ENCODE measurements around the gene PIGU. TPM values are rescaled to one million over a fixed set of nuclear protein-coding genes. Genes with fewer than 3 reads are reported as not detected.

The PIGU gene
- total and polyA plus RNA-seq, 2 of the 13 experiments (the other 11 are each of a cell fraction or from before 2014, with no cell fraction given) = 45.5 to 231 TPM

DNA sequence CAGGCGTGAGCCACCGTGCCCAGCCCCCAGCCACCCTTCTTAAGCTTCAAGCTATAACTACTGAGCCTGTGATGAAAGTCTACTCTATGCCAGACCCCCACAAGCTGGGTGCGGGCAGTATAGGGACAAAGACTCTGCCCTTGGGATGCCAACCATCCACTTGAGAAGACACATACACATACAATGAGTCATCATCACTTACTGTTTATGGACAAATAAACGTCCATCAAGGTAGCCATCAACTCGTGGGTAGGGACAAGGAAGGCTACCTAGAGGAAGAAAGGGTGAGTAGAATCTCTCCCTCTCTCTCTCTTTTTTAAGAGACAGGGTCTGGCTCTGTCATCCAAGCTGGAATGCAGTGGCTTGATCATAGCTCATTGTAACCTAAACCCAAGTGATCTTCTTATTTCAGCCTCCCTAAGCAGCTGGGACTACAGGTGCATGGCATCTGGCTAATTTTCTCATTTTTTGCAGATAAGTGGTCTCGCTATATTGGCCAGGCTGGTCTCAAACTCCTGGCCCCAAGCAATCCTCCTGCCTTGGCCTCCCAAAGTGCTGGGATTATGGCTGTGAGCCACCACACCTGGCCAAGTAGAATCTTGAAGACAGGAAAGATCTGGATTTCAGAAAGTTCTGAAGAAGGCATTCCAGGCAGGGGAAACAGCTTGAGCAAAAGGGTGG is 24.7 kb upstream of the PIGU start (continued):
- no peak for TF ChIP-seq ZNF672 (CRISPR knock-in tag; IDR thresholded peaks at IDR 0.05)
- no peak for TF ChIP-seq ZNF510 (CRISPR knock-in tag; IDR thresholded peaks at IDR 0.05; ENCODE audit: low read depth)
- no peak for TF ChIP-seq DNMT1 (CRISPR knock-in tag; IDR thresholded peaks at IDR 0.05)
- no peak for TF ChIP-seq ZFY (CRISPR knock-in tag; IDR thresholded peaks at IDR 0.05)
- TF ChIP-seq SETDB1 (CRISPR knock-in tag; IDR thresholded peaks at IDR 0.05; ENCODE audit: borderline replicate concordance) = 0 out of 2 replicates have a peak, but pooled peaks have one; percentile 48
- TF ChIP-seq HNF4A (CRISPR knock-in tag; IDR thresholded peaks at IDR 0.05) = no peak
- TF ChIP-seq, protein P1, sequence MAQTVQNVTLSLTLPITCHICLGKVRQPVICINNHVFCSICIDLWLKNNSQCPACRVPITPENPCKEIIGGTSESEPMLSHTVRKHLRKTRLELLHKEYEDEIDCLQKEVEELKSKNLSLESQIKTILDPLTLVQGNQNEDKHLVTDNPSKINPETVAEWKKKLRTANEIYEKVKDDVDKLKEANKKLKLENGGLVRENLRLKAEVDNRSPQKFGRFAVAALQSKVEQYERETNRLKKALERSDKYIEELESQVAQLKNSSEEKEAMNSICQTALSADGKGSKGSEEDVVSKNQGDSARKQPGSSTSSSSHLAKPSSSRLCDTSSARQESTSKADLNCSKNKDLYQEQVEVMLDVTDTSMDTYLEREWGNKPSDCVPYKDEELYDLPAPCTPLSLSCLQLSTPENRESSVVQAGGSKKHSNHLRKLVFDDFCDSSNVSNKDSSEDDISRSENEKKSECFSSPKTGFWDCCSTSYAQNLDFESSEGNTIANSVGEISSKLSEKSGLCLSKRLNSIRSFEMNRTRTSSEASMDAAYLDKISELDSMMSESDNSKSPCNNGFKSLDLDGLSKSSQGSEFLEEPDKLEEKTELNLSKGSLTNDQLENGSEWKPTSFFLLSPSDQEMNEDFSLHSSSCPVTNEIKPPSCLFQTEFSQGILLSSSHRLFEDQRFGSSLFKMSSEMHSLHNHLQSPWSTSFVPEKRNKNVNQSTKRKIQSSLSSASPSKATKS (CRISPR knock-in tag; IDR thresholded peaks at IDR 0.05) = no peak
- TF ChIP-seq ZNF543 (CRISPR knock-in tag; IDR thresholded peaks at IDR 0.05) = no peak
- TF ChIP-seq NONO (IDR thresholded peaks at IDR 0.05) = no peak
- no peak for TF ChIP-seq NONO (CRISPR knock-in tag; conservative IDR thresholded peaks at IDR 0.05)
- no peak for TF ChIP-seq HOXA5 (CRISPR knock-in tag; IDR thresholded peaks at IDR 0.05)
- TF ChIP-seq RFXANK (CRISPR knock-in tag; IDR thresholded peaks at IDR 0.05) = no peak
- no peak for TF ChIP-seq ZNF281 (CRISPR knock-in tag; IDR thresholded peaks at IDR 0.05; ENCODE audit: borderline replicate concordance)
- no peak for TF ChIP-seq ZZZ3 (CRISPR knock-in tag; IDR thresholded peaks at IDR 0.05; ENCODE audit: borderline replicate concordance)
- TF ChIP-seq ATF2 (CRISPR knock-in tag; IDR thresholded peaks at IDR 0.05) = no peak
- TF ChIP-seq TBP (CRISPR knock-in tag; IDR thresholded peaks at IDR 0.05) = no peak
- TF ChIP-seq, protein P2, sequence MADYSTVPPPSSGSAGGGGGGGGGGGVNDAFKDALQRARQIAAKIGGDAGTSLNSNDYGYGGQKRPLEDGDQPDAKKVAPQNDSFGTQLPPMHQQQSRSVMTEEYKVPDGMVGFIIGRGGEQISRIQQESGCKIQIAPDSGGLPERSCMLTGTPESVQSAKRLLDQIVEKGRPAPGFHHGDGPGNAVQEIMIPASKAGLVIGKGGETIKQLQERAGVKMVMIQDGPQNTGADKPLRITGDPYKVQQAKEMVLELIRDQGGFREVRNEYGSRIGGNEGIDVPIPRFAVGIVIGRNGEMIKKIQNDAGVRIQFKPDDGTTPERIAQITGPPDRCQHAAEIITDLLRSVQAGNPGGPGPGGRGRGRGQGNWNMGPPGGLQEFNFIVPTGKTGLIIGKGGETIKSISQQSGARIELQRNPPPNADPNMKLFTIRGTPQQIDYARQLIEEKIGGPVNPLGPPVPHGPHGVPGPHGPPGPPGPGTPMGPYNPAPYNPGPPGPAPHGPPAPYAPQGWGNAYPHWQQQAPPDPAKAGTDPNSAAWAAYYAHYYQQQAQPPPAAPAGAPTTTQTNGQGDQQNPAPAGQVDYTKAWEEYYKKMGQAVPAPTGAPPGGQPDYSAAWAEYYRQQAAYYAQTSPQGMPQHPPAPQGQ (CRISPR knock-in tag; IDR thresholded peaks at IDR 0.05; ENCODE audit: borderline replicate concordance) = no peak
- no peak for TF ChIP-seq SP4 (CRISPR knock-in tag; IDR thresholded peaks at IDR 0.05)
- TF ChIP-seq HDAC1 (CRISPR knock-in tag; IDR thresholded peaks at IDR 0.05) = no peak
- no peak for TF ChIP-seq ZNF567 (CRISPR knock-in tag; IDR thresholded peaks at IDR 0.05; ENCODE audit: borderline replicate concordance)
- no peak for TF ChIP-seq ZSCAN25 (CRISPR knock-in tag; IDR thresholded peaks at IDR 0.05)
- no peak for TF ChIP-seq ZNF274 (CRISPR knock-in tag; IDR thresholded peaks at IDR 0.05)
- no peak for TF ChIP-seq KLF9 (CRISPR knock-in tag; IDR thresholded peaks at IDR 0.05; ENCODE audit: low read depth)
- TF ChIP-seq HHEX (CRISPR knock-in tag; IDR thresholded peaks at IDR 0.05) = no peak
- 0 out of 2 replicates have a peak, but pooled peaks have one; percentile 8 for TF ChIP-seq SAP130 (CRISPR knock-in tag; IDR thresholded peaks at IDR 0.05; ENCODE audit: low read depth)
